Measurements from ENCODE around the gene TBC1D22A.

Gene TBC1D22A

DNA sequence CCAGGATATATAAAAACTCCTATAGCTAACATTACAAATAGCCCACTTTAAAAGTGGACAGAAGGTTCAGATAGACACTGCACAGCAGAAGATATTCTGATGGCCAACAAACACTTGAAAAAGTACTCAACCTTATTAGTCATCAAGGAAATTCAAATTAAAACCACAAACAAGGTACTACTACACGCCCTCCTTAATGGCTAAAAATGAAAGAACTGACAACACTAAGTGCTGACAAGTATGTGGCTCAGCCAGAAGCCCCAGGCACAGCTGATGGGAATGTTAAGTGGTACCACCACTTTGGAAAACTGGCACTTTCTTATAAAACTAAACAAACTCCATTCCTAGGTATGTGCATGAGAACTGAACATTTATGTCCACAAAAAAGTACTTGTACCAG, 320.1 kb downstream of the TBC1D22A start:
- no peak for DNase-seq (ENCODE audit: low spot score)

DNA sequence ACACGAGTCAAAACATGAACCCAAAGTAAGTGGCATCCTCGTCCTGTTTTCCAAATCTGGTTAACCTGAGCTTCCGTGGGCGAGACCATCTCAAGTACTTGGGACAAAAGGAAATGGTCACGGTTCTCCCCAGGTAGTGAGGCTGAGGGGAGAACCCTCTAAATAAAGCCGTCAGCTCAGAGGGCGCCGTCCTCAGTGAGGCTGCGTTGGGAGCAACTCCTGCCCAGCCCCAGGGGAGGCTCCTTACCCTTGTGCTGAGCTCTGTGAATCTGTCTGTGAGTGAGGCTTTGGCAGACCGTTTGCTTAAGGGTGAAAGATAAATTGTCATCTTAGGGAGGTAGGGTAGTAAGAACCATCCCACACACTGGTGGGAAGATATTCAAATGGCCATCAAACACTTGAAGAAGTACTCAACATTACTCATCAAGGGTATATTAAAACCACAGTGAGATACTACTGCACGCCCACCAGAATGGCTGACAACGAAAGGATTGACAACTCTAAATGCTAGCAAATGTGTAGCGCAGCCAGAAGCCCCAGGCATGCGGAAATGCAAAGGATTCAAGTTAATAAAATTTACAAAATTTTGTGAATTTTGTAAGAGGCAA, 321.0 kb downstream of the TBC1D22A start:
- DNase-seq (ENCODE audit: low spot score) = no peak

DNA sequence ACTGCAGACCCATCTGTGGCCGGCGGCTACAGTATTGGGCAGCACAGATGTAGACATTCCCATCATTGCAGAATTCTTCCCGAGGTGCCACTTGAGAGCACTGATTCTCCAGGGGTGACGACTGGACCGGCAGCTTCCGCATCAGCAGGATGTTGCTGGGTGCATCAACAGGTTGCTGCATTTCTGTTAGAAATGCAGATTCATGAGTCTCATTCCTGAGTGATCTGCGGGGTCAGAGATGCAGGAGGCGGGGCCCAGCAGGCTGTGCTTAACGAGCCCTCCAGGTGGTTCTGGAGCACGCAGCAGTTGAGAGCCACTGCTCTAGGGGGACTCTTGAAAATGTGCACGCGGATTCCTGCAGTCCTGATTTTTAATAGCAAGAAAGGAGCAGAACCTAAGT, 321.8 kb downstream of the TBC1D22A start:
- DNase-seq (ENCODE audit: low spot score) = no peak

DNA sequence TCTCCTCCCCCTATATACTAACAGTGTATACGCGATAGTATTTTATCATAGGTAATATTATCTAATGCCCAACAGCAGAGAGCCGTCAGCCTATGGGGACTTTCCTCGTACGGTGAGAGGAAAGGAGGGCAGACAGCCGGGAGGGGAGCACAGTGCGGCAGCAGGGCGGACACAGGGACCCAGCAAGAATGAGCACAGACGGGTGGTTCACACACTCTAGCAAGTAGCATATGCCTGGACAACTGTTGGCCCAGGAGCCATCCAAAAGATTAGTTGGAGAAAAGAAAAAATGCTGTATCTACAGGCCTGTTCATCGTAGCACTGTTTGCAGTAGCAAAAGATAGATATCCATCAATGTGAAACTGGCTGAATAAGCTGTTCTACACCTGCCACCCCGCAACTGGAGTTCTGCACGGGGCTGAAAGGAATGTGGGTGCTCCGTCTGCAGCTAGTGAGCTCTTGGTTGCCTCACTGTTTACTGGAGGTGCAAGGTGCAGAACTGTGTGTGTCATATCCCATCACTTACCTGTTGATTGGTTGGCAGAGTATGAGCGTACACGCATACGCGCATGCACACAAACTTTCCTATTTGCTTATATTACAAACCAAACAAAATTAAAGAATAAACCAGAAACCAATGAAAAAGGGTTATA, 324.3 kb downstream of the TBC1D22A start:
- no peak for DNase-seq (ENCODE audit: low spot score)

DNA sequence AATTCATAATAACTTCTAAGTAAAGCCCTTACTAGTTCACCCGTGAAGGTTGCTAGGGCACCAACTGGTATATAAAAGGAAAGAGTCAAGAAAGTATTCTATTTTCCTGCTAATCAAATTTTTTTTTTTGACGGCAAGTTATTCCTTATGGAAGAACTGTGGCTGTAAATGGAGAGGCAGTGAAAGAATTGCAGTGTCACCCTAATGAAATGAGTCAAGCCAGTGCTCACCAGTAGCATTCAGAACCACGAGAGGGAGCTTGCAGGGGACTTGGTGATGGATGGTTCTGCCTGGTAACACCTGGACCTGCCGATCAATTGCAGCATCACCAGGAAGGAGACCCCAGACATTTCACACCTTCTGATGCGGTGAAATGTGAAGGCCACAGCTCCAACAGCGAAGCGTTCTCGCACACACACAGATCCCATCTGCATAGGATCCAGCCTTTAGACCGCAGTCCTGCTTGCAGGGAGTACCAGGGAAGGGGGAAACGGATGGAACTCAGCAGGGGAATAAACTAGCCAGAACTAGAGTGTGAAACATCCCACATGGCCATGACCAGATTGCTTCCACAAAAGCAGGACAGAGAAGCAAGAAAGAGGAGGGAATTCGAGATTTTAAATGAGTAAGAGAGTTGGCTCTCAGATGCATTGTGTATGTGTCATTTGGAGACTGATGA, 326.2 kb downstream of the TBC1D22A start:
- DNase-seq (ENCODE audit: low spot score) = no peak

DNA sequence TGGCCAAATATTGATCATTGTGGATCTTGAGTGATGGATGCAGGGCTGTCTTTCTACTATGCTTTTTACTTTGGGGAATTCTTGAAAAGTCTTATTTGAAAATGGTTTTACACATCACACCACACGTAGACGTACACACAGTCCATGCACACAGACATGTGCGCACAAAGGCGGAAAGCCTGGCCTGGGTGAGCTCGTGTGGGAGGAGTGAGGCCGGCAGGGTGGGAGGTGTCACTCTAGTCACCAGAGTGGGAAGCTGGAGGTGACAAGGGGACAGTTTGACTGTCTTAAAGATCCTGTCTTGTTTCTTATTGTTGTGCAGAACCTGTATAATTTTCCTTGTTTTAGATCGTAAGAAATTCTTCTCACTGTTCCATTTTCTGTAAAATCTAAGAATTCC, 326.9 kb downstream of the TBC1D22A start:
- no peak for DNase-seq (ENCODE audit: low spot score)

DNA sequence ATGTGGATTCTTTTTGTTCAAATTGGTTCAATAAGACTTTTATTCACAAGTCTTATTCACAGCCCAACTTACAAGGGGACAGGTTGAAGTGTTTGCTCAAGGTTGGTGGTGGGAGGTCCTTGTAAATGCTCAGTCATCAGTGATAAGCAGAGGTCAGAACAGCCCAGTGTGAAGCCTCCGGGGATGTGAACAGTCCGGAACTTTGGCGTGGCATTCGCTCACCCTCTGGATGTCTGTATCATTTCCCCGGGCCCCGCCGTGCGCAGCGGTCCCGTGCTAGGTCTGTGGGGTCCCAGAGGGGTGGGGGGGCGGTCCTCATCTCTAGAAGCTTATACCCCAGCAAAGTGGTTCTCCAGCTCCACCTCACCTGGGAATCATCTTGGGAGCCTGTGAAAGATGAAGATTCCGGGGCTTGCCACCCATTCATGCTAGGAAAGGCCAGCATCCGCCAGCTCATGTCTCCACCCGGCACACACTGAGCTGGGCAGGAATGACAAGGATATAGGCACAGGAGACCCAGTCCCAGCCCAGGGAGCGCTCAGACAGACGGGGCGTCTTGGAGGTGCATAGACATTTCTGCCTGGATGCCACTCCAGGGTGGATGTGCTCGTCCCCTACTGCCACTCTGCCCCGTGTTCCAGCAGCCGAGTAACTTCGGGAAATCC, 327.5 kb downstream of the TBC1D22A start:
- DNase-seq (ENCODE audit: low spot score) = no peak

DNA sequence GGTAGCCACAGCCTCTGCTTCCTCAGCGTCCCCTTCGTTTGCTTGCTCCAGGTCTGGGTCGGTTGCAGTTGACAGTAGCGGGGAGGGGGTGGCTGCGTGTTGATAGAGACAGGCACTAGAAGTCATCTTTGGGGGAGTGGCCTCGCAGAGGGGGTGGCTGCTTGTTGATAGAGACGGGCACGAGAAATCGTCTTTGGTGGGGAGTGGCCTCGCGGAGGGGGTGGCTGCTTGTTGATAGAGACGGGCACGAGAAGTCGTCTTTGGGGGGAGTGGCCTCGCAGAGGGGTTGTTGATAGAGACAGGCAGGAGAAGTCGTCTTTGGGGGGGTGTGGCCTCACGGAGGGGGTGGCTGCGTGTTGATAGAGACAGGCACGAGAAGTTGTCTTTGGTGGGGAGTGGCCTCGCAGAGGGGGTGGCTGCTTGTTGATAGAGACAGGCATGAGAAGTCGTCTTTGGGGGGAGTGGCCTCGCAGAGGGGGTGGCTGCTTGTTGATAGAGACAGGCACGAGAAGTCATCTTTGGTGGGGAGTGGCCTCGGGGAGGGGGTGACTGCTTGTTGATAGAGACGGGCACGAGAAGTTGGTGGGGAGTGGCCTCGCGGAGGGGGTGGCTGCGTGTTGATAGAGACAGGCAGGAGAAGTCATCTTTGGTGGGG, 328.3 kb downstream of the TBC1D22A start:
- DNase-seq (ENCODE audit: low spot score) = no peak

DNA sequence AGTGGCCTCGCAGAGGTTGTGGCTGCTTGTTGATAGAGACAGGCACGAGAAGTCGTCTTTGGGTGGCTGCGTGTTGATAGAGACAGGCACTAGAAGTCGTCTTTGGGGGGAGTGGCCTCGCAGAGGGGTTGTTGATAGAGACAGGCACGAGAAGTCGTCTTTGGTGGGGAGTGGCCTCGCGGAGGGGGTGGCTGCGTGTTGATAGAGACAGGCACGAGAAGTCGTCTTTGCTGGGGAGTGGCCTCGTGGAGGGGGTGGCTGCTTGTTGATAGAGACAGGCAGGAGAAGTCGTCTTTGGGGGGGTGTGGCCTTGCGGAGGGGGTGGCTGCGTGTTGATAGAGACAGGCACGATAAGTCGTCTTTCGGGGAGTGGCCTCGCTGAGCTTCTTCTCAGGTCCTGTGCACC, 328.8 kb downstream of the TBC1D22A start:
- DNase-seq (ENCODE audit: low spot score) = no peak

DNA sequence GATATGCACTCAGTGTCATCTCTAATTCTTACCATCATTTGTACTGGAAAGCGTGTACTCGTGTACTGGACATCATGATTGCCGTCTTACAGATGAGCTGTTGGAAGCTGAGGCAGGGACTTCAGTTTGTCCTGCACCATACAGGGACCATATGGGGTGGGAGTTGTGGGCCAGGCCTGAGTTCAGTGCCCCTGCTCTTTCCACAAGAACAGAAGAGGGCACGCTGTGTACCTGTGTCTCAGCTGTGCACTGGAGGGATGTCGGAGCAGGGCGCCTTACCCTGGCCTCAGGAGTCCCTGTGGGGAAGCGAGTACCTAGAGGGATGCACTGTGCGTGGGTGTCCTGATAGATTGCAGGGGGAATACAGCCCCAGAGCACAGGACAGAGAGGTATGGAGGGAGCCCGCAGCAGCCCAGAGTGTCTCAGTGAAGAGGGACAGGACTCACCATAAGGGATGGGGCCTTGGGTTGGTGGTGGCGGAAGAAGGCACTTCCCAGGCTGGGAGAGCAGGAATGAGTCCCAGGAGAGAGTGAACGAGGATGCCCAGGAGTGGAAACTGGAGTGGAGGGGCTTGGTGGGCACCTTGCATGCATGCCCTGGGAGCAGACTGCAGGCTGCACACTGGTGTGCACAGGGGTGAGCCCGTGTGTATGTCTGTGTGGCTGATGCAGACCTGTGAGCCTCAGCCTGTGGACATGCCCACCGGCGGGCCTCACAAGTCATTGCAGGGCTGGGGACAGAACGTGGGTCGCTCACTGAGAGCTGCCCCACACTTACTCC, 329.7 kb downstream of the TBC1D22A start:
- no peak for DNase-seq (ENCODE audit: low spot score)

DNA sequence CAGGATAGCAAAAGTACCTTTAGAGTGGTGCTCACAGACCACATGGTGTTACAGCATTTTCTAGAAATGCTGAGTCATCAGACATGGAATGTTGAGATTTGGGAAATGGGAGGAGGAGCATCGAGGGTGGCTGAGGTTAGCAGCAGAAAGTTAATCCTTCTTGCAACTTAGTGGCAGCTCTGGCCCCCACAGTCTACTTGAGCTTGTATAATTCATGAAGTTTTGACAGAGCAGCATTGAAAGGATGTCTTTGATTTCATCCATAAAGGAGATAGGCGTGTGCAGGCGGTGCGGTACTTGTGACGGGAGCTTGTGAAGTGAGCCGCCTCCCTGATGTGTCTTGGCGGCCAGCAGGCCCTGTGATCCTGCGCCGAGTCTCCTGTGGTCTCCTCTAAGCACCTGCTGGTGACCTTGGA, 330.5 kb downstream of the TBC1D22A start:
- no peak for DNase-seq (ENCODE audit: low spot score)

DNA sequence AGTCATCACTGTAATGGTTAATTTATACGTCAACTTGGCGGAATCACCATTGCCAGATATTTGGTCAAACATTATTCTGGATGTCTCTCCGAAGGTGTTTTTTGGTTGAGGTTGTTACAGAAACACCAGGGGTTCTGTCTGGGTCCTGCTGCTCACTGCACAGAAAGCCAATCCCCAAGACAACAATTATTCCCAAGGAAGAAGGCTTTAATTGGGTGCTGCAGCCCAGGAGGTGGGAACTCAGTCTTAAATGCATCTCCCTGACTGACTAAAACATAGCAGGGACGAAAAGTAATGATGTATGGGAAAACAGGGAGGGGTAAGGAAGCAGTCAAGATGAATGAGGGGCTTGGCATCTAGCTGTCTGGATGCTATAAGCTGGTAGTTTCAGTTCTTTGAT, 331.3 kb downstream of the TBC1D22A start:
- DNase-seq (ENCODE audit: low spot score) = no peak

DNA sequence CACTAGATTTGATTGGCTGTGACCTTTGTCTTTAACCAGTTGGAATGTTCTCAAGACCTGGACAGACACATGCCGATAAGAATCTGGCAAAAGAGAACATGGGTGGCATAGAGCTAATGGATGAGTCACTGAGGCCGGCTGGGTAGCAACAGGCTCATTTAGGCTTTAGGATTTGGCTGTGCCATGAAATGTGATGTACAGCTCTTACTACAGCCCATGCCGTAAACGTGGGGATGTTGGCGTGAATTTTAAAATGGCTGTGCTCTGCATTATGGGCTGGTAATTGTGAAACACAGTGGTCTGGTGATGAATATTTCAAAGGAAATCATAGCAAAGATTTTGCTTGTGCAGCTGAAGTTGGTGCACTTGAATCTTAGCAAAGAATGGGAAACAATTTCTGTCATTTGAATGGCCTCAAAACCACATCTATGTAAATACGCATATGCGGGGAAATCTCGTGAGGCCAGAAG, 332.4 kb downstream of the TBC1D22A start:
- no peak for DNase-seq (ENCODE audit: low spot score)

DNA sequence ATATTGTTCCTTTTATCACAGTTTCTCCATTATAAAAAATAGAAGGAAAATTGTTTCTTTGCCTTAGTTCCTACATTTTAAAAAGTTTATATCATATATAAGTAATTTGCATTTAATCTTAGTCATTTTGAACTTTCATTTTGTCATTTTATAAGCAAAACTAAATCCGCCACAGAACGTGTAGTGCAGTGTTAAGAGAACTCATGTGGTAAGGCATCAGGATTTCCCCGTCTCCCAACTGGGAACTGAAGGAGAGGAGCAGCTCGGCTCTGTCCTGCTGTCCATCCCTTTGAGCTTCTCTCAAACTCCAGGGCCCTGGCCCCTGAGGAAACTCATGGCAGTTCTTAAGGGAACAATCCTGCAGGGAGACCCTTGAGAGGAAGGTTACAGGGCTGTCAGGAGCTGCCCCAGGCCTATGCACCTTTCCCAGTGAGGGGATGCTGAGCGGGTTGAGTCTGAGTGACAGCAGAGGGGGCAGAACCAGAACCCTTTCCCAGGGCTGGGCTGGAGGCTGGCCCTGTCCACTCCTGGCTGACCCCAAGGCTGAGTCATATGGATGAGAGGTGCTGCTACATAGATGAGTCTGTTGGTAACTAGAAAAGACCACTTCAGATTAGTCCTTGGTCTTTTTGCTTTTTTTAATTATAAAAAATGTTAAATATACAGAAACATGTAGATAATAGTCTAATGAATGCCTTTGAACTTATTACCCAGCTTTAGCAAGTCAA, 333.1 kb downstream of the TBC1D22A start:
- no peak for DNase-seq (ENCODE audit: low spot score)

DNA sequence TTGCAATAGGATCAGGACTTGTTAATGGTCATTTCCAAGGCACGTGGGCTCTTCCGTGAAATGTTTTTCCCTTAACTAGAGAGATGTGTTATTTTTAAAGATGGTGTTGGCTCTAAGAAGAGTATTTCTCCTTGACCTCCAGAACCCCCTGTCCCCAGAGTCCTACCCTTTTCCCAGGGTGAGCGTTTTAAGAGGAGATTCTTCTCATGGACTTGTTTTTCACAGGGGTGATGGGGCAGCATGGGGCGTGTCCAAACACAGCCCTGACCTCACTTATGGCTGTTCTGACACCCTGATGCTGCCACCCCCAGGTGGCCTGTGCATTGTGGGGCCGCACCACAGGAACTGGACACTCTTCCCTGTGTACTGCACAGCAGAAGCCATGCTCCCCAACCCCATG, 335.7 kb downstream of the TBC1D22A start:
- DNase-seq (ENCODE audit: low spot score) = no peak

DNA sequence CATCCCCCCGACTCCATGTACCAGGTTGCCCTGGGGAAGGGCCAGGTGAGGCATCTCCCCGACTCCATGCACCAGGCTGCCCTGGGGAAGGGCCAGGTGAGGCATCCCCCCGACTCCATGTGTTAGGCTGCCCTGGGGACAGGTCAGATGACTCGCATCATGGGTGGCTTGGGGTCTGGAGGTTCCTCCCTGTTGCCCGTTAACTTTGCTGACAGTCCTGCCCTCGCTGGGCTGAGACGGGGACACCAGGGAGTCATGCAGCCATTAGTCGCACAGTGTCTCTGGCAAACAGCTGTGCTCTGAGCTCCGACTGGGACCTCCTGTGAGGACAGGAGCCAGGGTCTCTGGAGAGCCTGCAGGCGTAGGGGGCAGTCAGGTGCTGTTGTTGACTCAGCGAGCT, 336.1 kb downstream of the TBC1D22A start:
- DNase-seq (ENCODE audit: low spot score) = no peak

DNA sequence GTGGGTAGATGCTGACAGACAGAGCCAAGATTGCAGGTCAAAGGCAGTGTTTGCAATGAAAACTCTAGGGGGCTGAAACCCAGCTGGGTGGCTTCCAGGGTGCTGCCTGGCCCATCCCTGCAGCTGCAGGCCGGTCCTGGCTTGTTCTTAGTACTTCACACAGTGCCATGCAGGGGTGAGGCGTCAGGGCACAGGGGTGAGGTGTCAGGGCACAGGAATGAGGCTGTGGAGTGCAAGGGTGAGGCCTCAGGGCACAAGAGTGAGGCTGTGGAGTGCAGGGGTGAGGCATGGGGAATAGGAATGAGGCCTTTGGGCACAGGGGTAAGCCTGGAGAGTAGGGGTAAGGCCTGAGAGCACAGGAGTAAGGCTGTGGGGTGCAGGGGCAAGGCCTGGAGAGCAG, 337.6 kb downstream of the TBC1D22A start:
- DNase-seq (ENCODE audit: low spot score) = no peak

DNA sequence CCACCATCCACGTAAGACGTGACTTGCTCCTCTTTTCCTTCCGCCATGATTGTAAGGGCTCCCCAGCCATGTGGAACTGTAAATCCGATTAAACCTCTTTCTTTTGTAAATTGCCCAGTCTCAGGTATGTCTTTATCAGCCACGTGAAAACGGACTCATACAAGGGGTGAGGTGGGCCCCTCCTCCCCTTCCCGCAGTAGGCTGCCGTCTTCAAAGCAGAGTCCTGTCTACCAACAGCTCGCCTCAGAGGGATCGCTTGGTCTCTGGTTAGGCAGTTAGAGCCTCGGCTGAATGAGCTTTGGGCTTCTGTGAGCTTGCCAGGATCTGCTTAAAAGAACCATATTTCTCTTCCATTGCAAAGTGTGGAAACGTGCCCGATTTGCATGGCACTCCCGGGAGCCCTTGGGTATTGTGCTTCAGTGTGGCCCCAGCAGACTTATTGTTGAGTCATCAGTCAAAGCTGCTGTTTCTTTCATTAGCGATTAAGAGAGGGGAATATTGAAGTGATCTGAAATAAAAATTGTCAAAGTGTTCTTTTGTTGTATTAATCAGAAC, 338.3 kb downstream of the TBC1D22A start:
- no peak for DNase-seq (ENCODE audit: low spot score)

DNA sequence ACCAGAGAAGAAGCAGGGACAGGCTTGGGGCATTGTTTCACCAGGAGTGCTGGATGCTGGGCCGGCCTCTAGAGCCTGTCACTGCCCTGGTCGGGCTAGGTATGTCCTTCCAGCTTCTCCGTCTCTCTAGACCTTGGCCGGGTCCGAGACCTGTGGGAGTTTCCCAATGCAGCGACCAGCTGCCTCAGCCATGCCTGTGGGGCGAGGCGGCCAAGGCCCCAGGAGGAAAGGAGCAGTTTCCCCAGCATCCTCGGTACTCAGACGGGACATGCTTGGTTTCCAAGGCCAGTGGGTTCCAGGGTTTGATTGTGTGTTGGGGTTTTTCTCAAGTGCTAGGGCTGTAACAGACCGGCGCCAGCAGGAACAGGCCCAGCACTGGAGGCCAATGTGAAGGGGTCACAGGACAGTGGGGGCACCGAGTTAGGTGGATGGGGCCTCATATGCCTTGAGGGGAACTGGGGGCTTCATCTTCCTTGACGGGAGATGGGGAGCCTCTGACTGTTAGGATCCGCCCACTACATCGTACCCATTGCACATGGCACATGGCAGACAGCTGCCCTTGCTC, 339.0 kb downstream of the TBC1D22A start:
- DNase-seq (ENCODE audit: low spot score) = no peak

DNA sequence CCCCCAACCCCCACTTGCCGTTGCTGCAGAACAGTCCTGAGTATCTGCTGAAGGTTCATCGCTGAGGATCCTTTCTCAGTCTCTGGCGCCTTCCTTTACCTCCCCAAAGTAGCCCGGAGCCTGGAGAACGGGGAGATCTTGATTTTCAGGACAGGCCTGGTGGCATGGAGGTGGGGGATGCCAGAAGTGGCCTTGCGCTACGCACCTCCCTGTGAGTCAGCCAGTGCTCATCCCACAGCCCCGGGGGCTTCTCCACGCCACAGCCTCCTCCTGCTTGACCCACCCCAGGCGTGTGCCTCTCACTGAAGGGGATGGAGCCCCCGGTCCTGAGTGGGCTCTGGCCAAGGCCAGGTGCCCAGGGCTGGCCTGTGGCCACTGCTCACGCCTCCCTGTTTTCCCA, 339.6 kb downstream of the TBC1D22A start:
- no peak for DNase-seq (ENCODE audit: low spot score)
